Stimulated activated CD4-positive, alpha-beta T cell treated with anti-CD3 and anti-CD28 coated beads, Interleukin-2, amount 100 ng/mL, for 48 hours (primary cell): Measurements from ENCODE around the gene GFRA1.

Experiments used
- DNase-seq, 2 donors: peaks; one replicate each; pipeline ENCODE4 v3.0.0-alpha.2; 2020

The GFRA1 gene

DNA sequence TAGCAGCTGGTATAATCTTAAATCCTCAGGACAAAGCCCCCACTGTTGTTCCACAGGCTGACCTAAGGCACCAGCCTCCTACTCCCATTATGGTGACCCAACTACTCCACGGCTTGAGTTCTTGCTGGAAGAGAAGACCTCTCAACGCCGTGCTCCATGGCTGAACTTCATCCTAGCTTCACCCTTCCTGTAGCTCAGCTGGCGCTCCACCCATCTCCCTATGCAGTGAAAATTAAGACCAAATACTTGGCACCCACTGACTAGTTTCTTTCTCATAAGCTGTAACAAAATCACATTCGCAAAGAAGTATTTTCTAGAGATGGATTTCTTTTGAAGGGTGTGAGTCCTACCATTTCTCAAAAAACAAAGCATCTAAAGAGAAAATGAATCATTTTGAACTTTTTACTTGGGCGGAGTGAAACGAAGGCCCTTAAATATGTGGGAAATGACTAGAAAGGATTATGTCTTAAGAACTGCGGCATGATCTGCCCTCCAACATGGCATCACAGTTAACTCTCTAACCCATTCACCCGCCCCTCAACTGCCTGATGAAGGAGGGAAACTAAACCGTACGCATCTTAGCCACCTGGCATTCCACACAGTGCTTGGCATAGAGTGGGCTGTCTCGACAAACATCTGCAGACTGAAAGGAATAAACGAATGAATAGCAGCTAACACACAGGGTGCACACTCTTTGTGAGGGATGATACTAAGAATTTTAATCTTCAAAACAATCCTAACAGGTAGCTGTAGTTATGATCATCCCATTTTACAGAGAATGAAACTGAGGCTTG lies 32.7 kb downstream of the GFRA1 start:
- no peak for DNase-seq

DNA sequence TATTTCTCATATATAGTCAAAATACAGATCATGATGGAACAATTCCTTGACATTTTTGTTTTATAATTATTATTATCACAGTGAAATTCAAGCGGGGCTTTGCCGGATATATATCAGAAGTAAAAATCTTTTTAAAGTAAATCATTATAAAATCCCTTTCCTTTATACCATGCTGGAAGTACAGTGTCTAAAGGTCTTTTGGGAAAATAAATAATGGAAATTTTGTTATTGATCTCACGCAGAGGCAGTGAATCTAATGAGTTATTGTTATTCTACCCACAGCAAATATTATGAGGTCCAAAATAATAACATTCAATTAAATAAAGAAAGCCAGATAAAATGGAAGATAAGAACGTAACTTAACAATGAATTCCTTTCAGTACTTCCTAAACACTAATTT lies 33.8 kb downstream of the GFRA1 start:
- no peak for DNase-seq

DNA sequence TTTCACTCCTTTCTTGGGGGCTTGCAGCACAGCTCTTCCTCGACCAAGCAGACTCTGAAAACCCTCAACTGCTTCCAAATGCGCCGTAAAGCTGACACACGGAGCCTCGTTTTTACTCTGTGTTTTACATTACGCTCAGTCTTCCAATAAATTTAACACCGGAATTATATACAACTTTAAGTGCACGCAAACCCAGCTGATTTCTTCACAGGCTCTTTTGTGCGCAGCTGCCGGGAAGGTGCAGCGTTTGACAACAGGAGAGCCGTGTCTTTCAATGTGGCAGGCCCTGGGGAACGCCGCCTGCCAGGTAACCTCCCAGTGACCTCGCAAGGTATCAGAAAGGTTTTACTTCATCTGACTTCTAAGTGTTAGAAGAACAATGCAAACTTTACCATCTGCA lies 35.0 kb downstream of the GFRA1 start:
- no peak for DNase-seq

DNA sequence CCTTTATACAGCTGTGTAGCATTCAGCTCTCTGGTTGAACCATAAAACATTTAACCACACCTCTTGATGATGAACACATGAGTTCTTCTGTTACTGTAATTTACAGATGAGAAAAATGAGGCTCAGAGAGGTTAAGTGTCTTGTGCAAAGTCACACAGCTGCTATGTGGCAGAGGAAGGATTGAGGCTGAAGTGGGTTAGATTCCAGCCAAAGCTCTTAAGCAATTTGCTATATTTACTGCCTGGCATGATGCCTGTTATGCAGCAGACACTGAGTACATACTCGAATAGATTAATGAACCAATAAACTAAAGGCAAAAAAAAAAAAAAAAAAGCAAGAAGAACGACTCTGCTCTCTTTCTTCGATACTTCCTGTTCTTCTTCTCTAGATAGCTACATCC lies 35.7 kb downstream of the GFRA1 start:
- DNase-seq = no peak

DNA sequence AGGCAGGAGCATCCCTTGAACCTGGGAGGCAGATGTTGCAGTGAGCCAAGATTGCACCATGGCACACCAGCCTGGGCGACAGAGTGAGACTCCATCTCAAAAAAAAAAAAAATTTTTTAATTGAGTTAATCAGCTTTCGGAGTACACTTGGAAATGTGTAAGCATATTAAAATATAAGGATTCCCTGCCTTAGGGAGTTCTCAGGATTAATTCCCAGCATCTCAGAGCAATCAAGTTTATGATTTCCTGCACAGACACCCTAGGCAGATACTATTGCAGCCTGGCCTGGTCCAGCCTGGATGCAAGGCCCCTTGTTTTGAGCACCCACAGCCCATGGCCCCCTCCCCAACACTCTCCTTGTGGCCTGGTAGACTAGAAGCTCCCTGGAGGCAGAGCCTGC lies 39.8 kb downstream of the GFRA1 start:
- no peak for DNase-seq

DNA sequence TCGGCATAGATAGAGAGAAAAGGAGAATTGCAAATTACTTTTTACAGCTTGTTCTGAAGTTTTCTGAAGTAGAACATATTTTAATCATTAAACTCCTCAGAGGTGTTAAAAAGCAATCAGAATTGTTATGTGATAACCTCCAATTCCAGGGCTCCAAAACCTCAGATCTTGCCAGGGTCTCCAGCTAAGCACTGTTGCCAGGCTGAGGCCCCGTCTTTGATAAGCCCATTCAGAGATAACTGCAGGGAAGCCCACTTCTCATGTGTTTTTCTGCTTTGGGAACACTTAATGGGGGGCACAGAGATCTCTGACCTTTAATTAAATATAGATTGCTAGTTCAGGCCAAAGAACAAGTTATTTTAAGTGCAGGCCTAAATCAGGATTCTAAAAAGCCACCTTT lies 40.4 kb downstream of the GFRA1 start:
- DNase-seq = no peak

DNA sequence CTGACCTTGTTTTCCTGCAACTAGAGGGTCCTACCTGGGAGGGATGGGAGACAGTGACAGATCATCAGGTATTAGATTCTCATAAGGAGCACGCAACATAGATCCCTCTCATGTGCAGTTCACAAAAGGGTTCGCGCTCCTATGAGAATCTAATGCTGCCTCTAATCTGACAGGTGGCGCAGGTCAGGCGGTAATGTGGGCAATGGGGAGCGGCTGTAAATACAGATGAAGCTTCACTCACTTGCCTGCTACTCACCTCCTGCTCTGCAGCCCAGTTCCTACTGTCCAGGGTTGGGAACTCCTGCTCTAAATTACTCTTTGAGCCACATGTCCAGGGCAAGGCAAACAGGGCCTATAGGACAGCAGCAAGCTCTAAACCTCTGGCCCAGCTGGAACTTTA lies 46.2 kb downstream of the GFRA1 start:
- no peak for DNase-seq

DNA sequence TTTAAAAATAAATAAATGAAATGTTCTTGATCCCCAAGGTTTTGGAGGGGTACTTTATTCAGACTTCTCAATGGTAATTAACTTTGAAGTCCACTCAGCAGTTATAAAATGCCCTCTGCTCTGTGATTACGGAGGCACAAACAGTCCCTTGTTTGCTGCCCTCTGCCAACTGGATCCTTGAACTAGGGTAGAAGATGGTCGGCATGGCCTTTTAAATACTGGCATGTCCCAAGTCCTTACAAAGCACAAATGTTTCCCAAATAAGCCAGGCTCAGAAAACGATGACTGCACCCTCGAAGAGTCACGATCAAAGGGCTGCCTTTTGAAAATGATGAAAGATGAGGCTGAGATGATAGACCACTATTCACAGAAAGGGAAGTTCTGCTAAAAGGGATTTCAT lies 47.0 kb downstream of the GFRA1 start:
- no peak for DNase-seq

DNA sequence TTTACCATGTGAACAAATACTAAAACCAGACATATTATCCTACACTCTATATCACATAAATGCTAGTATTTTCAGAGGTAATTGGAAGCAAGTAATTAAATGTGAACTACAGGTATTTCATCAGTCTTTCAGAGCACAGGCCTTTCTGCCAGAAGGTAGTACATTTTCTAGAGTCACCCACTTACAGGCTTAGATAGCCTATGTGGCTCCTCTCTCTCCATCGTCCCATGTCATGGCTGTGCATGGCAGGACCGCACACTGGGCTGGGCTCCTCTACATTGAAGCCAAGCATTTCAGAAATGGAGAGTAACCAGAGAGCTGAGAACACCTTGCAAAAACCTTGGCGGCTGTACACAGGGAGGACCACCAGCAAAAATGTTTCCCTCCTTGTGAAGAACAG lies 49.7 kb downstream of the GFRA1 start:
- DNase-seq = no peak

DNA sequence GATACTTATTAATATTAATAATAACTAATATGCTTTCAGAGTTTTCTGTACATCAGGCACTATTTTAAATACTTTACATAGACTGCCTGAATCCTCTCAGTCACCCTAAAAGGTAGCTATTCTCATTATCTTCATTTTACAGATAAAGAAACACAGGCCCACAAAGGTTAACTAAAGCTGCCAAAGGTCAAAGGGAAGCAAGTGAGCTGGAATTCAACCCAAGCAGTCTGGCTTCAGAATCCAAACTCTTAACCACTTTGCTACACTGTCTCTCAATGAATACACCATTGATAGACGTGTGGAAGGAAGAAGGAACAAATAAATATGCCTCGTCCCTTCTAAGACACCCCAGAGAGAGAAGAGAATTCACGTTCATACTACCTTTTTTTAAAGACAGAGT lies 52.0 kb downstream of the GFRA1 start:
- DNase-seq = no peak

DNA sequence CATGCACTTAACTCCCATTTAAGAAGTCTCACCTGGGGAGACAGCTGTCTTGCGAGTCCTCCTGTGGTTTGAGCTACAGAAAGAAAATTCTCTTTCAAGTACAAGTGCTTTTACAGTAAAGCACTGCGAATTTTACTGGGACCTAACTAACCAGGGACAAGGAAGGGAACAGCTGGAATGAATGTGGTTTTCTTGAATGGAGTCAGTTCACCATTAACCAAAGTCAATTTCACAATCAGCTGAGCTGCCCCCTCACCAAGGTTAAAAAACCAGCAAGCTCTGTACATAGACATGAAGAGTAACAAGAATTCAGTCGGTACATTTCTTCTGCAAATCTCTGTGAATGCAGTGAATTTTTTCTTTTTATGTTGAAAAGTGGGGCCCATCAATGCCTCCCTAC lies 56.3 kb downstream of the GFRA1 start:
- DNase-seq = no peak

DNA sequence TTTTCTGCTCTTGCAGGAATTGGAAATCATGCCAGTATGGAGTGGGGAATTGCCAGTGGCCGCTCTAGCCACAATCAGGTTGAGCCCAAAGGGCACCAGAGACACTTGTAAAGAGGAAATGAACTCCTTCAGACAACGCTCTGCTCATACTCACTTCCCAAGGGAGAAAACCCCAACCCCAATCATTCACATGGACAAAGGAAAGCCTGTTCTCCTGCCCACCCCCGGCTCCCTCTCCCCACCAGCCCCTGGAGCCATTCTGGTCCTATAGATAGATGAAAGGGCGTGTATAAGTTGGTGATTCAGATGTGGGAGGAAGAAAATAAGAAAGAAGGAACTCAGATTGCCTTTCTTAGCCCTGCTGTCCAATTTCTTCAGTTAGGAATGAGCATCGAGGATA lies 57.4 kb downstream of the GFRA1 start:
- no peak for DNase-seq

DNA sequence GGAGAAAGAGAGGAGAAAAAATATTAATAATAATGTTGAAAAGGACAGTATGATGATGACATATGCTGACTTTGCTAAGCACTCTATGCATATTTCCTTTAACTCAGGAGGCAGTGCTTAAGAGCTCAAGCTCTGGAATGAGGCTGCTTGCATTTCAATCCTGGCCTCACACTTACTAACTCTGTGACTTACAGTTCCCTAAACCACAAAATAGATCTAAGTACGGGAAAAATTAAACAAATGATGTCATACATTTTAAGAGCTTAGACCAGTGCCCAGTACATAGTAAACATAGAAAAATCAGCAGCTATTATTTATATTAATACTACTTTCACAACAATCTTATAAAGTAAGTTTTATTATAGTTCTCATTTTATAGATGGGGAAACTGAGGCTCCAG lies 61.3 kb downstream of the GFRA1 start:
- no peak for DNase-seq

DNA sequence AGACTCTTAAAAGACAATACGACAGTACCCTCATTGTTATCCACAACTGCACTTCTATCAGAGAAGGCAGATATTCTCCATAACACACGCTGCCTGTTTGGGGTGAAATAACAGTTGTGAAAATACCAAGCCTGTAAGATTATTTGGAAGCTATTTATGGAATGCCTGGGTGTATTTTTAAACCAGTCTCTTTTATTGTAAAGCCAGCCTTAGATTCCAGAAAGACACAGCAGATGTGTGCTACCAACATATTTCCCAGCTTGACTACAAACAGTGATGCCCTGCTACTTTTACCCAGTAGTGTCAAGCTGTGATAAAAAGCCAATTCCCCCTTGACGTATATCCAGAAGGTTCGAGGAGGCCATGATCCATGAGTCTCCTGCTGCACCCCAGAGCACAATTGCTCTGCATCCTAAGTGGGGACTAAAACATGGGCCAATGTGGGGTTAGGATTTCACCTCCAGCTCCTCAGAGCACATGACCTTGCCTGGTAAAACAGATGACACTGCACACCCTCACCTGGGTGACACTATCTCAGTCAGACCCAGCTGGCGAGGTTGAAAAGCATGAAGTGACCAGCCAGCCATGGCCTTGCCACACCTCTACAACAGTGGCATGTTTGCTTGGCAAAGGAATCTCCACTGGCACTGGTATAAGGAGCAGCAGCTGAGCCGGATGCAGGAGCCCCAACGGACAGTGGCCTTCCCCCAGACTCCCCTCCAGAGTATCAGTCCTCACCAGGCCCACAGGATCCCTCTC lies 62.2 kb downstream of the GFRA1 start:
- DNase-seq = no peak

DNA sequence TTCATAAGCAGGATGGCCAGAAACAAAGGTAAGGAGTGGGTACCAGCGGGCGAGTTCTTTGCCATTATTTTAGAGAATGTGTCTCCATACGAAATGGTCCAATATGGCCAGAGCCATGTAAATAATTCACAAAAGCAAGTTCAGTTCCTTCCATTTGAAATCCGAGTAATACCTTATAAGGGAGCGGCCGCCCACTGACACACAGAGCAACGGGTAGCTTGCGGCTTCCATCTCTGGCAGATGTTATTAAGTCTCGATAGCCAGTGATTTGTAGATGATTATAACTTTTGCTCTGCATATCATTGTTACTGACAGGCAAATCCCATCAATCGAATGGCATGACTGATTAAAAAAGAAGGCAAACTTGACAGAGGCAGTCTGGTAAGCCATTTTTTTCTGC lies 63.2 kb downstream of the GFRA1 start:
- no peak for DNase-seq

DNA sequence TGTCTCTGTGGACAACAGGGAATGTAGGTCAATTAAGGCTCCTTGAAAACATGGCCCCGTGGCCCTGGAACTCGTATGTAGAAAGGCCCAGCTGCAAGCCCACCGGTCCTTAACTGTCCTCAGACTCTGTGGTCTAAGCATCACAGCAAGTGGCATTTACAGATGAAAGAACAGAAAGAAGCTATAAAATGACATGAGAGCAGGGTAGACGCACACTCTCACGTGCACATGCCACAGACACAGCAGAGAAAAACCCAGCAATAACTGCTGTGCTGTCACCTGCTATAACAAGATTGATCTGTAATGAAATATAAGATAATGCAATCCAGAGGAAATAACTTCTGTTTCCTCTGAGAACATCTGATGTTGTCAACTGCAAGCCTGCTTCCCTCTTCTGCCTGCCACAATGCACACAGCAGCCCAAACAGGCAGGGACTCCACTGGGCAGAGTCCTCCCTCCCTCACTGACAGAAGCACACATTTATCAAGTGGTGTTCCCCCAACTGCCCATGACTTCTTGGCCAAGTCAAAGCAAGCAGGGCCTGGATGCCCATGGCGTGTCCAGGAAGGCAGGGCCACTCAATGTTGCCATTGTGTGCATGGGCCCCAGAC lies 63.9 kb downstream of the GFRA1 start:
- DNase-seq = no peak

DNA sequence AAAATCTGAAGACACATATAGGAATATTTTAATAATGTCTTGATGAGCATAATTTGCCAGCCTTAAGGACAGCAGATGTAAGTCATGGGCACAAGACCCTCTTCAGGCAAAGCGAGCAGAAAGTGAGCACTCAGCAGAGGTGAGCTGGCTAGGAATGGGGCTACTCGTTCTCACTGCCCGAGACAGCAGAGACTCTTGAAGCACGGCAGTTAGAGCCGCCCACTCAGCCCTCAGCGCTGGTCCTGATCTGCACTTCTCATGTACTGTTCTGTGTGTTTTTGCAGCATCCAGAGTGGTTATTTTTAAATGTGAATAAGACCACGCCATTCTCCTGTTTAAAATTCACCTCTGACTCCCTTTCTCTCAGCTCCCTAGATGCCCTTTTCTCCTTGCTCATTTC lies 65.3 kb downstream of the GFRA1 start:
- DNase-seq = no peak

DNA sequence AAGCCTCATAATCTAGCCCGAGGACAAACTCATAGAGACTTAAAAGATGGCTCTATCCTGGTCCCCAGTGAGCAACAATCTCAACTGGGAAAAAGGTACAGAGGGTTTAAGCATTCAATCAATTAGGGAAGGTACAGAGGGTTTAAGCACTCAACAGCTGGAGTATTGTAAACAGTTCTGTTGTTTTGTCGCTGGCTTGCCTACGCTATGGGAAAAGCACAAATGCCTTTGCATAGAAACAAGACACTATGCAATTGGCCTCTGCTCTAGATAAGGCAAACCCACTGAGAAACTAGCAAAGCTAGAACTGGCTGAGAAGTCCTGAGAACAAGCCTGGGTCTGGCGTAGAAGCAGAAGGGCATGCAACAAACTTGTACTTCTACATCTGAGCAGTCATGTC lies 69.3 kb downstream of the GFRA1 start:
- DNase-seq = no peak

DNA sequence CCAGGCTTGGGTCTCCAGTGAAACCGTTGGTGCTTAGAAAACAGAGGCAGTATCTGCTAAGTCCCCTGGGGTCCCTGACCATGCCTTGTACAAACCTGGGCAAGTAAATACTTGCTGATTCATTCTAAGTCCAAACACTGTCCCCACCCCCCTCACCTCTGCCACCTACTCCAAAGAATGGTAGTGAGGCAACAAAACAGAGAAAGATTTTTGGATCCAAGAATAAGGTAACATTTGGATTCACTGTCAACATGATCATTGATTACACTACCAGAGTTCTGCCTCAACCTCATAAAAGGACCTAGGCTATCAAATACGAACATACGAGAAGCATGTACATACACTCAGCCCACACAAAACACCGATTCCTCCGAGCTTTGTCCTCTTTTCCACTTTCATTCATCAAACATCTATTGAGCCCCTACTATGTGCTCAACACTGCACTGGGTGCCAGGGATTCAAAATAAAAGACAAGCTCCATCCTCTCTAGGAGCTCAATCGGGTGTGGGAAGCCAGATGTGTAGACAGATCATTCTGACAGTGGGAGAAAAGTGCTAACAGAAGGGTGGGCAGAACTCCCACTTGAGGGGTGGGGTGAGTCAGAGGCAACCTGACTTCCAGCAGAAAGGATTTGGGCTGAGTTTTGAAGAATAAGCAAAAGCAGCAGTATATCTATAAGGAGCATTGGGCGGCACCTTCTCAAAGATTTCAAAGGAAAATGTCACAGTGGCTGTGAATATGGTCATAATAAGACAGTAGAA lies 71.2 kb downstream of the GFRA1 start:
- no peak for DNase-seq

DNA sequence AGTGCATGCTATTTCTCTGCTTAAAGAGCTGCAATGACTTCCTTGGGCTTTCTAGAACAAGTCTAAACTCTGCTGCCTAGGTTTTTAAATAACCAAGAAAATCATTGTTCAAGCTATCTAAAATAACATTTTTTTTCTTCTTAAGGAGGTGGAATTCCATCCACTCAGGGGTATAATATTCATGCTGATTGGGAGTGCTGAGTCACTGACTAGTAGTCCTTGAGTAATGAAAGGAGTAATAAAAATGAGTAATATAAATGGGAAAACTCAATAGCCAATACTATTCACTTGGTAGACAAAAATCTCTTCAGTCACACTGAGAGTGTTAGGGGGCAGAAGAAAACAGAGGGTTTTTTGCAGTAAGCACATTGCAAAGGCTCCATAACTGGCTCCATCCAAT lies 72.0 kb downstream of the GFRA1 start:
- DNase-seq = no peak

DNA sequence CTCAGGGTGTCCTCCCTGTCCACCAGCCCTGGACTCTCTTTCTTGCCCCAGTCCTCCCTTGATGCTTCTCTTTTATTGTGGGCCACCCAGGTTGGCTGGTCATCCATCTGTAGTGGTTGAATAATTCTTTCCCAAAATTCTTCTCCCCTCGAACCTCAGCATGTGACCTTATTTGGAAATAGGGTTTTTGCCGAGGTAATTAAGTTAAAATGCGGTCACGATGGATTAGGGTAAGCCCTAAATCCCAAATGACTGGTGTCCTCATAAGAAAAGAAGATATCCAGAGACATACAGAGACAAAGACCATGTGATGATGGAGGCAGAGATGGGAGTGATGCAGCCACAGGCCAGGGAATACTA lies 74.3 kb downstream of the GFRA1 start:
- no peak for DNase-seq

DNA sequence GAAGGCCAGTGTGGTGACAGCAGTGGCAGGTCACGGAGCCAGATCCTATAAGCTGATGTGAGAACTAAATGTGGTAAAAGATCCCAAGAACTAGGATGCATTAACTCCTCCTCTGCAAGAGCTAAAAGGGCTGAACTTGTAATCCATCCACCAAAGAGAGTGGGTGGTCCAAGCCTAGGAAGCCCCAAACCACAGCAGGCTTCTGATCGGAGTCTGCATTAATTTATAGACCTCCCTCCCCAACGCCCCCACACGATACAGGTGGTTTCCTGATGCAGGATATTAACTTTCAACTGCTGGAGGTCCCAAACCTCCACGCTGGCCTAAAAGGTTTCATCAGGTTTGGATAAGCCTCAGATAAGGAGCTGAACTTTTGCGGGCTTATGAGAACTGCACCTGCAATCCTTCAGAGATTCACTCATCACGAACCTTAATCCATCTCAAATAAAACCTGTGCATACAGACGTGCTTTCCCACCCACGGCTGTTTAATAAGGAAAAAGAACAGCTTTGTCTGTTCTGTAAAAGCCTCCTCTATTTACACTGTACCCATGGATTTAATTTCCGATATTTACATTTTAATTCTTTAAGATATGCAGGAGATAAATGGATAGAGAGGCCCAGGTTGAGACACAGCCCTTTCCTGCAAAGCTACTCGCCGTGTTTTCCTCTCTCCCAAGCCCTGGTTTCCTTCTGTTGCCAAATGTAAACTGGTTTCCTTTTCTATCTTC lies 74.9 kb downstream of the GFRA1 start:
- no peak for DNase-seq

DNA sequence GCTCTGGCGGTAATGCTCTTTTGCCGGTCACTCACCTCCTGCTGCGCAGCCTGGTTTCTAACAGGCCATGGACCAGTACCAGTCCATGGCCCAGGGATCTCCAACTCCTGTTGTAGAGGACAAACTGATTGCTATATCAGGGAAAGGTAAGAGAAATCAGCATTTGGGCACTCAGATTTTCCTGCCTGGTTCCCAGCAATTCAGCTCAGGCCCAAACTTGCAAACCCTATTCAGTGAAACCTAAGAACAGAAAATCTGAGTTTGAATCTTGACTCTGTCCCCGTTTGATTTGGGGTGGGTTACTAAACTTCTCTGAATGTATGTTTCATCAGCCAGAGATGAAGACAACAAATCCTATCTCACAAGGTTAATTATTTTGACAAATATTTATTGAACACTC lies 77.4 kb downstream of the GFRA1 start:
- DNase-seq = no peak
